DMS 273 (cell line): ENCODE data around the gene DCP1A.
"Not testable (repeated sequence)": the region's sequence is repeated elsewhere in the genome, so short reads cannot be mapped to it uniquely, and the experiment has no call there.

Source experiments
- DNase-seq: peaks from one replicate; lab custom pipeline; 2025; ENCODE audit not compliant: unreplicated experiment; lab: John Stamatoyannopoulos, UW

DCP1A gene

DNA sequence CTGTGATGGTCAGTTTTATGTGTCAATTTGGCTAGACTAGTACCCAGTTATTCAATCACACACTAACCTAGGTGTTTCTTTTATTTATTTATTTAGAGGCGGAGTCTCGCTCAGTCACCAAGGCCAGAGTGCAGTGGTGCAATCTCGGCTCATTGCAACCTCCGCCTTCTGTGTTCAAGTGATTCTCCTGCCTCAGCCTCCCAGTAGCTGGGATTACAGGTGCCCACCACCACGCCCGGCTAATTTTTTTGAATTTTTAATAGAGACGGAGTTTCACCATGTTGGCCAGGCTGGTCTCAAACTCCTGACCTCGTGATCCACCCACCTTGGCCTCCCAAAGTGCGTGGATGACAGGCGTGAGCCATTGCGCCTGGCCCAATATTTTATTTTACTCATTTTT lies 78.2 kb downstream of the DCP1A start:
- not testable (repeated sequence) for DNase-seq

GRCh38 chr3:53267766-53268165 lies 79.6 kb downstream of the DCP1A start:
- DNase-seq = no peak

- DNase-seq = no peak
Measured at GRCh38 chr3:53264718-53265117, 82.6 kb downstream of the DCP1A start.

GRCh38 chr3:53263907-53264306 lies 83.4 kb downstream of the DCP1A start:
- DNase-seq = no peak

- DNase-seq = no peak
Measured at GRCh38 chr3:53261712-53262111, 85.6 kb downstream of the DCP1A start.

DNA sequence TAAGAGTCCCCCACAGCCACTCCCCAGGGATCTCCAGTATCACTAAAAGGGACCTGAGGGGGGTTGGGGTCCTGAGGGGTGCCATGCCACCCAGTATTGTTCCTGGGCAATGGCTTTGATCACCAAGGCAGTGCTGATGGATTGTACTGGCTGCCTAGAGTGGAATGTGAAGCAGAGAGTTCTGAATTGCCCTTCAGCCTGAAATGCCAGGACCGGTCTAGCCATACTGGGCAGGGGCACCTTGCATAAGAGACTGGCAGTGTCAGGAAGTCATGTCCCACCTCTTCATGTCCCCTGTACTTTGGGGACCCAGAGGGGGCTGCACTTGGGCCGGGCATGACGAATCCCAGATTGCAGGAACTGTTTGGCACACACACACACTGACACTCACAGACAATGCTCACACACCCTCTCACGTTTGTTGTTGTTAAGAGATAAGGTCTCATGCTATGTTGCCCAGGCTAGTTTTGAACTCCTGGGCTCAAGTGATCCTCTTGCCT lies 87.0 kb downstream of the DCP1A start:
- no peak for DNase-seq

- peak; percentile 69 for DNase-seq
Measured at GRCh38 chr3:53259427-53260259, 87.7 kb downstream of the DCP1A start.

- DNase-seq = peak; percentile 30
Measured at GRCh38 chr3:53258600-53259426, 88.5 kb downstream of the DCP1A start.

DNA sequence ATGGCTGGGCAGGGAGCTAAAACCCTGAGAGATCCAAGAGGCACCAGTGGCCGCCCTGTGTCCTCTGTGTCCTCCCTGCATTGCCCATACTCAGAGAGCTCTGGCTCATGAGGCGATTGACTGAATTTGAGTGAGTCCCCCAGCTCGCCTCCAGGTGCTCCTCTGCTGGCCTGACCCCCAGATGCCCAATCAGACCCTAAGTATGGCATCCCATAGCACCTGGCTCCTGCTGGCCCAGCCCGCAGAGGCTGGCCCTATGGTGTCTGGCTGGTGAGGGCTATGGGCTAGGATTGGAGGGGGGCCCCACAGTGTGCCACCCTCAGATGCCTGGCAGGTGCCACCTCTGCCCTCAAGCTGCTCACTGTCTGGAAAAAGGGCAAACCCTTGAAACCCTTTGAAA lies 89.9 kb downstream of the DCP1A start:
- no peak for DNase-seq

GRCh38 chr3:53256704-53257055 lies 90.7 kb downstream of the DCP1A start:
- DNase-seq = no peak

GRCh38 chr3:53255775-53256703 lies 91.3 kb downstream of the DCP1A start, which contains the start of gene TKT:
TKT (minus strand) TSS chr3:53256022; CDS start chr3:53255942, 80 bp downstream.
- DNase-seq = peak; percentile 91

DNA sequence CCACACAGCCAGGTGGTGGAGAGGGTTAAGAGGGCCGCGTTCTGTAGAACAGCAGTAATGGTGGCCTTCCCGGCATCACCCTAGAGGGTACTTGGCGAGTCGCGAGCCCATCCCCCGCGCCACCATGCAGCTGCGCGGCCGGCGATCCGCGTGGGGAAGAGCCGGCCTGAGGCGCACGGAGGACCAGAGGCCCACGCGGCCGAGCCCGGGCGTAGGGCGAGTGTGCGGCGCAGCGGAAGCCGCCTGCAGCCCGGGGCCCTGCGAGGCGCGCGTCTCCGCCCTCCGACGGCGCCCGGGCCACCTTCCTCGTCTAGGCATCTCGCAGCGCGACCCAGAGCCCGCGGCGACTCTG lies 91.9 kb downstream of the DCP1A start:
- peak; percentile 61 for DNase-seq

GRCh38 chr3:53254509-53255422 lies 92.6 kb downstream of the DCP1A start:
- peak; percentile 79 for DNase-seq

GRCh38 chr3:53253707-53254508 lies 93.4 kb downstream of the DCP1A start:
- no peak for DNase-seq

DNA sequence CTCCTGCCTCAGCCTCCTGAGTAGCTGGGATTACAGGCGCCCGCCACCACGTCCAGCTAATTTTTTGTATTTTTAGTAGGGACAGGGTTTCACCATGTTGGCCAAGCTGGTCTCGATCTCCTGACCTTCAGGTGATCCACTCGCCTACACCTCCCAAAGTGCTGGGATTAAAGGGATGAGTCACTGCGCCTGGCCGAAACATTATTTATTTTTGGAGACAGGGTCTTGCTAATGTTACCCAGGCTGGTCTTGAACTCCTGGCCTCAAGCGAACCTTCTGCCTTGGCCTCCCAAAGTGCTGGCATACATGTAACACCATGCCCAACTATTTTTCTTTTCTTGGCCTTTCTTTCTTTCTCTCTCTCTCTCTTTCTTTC lies 94.4 kb downstream of the DCP1A start:
- not testable (repeated sequence) for DNase-seq

DNA sequence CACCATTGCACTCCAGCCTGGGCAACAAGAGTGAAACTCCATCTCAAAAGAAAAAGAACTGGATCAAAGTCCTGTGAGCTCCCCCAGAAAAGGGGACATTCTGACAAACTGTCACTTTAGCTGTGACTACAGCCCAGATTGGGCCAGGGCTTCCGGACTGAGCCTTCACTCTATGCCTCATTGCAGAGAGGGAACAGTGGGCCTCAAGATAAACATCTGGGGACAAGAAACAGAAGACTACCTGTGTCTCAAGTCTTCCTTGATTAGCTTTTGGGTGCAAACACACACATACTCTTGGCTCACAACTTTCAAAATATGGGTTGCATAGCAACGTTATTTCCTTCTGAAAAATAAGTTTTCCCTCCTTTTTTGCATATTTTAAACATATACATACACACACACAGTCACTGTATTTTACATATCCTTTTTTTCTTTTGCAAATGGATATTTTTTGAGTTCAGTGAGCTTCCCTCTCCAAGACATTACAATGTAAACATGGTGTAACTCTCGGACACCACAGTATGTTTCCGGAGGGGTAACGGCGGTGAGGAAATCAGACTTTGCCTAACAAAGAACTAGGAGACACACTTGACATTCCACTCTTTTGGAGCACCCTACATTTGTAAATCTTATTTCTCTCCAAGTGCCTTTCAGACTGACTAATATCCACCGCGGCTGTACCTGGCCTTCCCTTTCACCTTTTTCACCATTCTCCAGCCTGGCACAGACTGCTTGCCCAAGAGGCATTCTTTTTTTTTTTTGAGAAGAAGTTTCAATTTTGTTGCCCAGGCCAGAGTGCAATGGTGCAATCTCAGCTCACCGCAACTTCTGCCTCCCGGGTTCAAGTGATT lies 95.0 kb downstream of the DCP1A start:
- DNase-seq = no peak

DNA sequence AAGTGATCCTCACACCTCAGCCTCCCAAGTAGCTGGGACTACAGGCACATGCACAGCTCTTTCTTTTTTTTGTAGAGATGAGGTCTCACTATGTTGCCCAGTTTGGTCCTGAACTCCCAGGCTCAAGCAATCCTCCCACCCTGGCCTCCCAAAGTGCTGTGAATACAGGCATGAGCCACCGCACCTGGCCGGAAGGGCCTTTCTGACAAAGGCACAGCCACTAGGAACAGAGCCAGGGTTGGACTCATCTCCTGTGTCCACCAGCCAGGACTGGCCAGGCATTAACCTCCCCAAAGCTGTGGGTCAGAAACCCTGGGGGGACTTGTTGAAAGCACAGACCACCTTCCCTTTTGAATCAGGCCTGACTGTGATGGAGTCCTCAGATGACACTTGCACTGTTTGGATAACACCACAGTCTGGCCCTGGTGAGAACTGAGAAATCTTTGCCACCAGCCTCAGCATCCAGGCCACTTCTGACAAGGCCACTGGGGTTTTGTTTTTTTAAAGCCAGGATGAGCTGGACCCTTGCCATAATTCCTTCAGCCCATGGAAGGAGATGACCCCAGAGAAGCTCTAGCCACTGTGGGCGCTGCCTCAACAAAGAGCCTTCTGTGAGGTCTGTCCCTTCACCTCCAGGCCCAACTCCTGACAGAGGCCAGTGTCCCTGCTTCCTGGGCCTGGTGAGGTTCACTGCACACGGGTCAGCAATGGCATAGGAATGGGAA lies 96.3 kb downstream of the DCP1A start:
- no peak for DNase-seq

GRCh38 chr3:53250453-53250852 lies 96.9 kb downstream of the DCP1A start:
- DNase-seq = no peak
